UCSD-AML1 (cell line): ENCODE measurements around the gene SH3RF3.

ENCODE experiments used
- DNase-seq: peaks from one replicate; lab custom pipeline; 2025; ENCODE audit not compliant: unreplicated experiment; lab: John Stamatoyannopoulos, UW

Gene SH3RF3

DNA sequence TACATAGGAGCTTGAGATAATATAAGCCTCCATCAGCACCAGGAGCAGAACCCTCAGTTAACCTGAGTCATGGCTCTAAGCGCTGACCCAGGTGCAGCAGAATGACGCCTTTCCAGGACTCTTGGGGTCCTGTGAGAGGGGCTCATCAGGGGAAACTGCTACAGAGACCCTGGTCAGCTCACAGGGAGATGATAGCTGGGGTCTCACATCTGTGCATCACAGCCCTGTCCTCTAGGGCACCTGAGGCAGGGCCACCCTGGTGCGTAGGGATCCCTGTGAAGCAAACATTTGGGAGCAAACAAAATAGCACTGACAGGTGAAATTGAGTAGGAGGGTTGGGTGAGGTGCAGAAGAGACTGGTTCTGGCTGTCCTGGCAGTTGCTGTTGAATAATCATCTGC, 219.2 kb downstream of the SH3RF3 start:
- no peak for DNase-seq

DNA sequence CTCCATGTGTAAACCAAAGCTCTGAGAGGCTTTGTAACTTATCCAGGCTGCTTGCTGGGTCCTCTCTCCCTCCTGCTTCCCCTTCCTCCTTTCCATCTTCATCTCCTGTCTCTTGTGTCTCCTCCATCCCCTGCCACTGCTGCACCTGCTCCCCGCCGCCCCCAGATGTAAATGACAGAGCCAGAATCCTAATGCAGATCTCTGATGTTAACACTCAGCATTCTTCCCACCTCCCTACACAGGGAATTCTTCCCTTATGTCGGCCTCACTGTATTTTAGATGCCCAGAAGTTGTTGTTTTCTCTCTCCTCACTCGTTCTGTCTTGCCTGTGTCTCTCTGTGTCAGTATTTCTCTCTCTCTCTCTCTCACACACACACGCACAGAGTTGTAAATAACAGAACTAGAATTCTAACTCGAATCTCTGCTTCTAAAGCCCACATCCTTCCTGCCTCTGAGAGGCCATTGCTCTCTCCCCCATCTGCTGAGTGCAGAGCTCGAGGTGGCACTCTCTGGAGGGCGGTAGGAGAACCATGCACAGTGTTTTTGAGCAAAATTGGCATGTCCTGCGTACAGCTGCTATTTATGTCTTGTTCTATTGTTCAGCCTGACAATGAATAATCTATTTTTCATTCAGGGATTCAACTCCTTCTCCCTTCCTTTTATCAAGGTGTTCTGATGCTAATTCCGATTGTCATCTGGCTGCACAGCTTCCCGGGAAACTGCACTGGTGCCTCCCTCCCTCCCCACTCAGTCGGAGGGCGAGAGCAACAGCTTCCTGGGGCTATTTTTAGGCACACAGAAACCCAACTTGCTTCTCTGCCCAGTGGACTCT, 219.9 kb downstream of the SH3RF3 start:
- peak; percentile 32 for DNase-seq

DNA sequence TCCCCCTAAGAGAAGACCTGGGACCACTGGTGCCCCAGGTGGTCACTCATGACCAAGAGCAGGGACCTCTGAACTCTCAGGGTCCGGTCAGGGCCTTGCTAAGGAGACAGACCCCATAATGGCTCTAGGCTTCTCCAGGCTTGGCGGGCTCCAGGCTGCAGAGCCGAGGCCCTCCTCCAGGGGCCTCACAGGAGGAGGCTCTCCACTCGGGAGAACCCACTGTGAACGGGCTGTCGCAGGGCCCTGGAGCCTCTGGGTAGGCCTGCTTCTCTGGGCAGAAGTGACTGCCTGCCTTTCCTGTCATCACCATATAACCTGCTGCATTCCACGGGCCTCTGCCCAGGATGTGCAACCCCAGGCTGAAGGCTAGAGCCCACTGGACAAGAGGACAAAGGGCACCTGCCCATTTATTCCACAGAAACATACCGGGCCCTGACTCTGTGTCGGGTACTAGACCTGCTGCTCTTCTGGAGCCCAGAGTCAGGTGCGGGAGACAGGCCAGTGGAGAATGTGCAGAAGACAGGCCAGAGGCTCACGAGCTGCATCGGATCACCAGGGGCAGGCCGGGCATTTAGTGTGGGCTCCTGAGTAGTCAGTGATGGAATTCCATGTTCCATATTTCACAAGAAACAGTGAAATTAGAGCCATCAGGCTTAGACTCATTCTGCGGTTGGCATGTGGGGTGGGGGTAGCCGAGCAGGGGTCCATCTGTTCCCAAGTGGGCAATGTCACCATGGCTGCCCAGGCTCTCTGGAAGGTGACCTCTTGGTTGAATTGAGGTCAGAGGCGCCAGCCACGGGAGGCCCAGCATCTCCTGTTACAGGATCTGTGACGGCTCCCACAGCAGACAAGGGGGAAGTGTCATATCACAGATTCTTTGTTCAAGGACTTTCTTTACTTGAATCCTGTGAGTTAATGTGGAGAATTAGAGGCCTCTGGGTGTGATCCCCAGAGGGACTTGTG, 220.8 kb downstream of the SH3RF3 start:
- DNase-seq = no peak

DNA sequence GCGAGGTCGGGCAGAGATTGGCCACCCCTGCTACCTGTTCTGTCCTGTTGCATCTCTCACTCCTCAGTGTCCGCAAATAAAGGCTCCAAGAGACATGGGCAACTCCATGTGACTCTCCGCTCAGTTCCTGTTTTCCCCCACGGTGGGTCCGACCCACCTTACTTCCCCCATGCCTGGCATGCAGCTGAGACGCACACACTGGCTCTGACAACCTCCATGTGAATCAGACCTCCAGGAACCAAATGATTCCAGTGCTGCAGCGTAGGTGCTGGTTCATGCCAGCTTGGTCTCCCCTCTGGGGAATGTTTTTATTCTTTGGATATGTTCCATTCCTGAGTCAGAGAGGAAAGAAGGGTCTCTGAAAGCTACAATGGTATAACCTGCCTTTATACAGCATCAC, 221.5 kb downstream of the SH3RF3 start:
- DNase-seq = no peak

DNA sequence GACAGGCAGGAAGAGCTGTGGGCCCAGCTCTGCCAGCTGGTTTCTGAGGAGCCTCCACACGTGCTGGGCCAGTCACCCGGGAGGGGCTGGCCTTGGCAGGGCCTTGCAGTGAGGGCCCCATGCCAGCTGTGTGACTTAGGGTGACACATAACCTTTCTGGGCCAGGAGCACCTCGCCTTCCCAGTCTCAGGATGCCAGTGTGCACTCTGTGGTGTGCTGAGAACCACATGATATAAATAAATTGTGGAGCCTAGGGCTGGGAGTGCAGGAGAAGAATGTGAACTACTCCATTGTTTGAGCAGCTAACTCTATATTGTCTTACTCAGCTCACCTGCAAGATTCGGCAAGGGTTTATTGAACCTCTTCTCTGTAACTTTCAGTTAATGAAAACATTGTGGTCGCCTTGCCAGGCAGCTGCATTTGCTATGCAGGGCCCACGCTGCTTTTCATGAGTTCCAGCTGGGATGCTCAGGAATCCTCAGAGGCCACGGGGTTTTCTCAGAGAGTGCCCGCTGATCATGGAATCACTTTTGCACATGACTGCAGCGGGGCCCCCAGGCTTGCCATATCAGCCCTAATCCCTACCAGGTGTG, 222.3 kb downstream of the SH3RF3 start:
- DNase-seq = no peak

DNA sequence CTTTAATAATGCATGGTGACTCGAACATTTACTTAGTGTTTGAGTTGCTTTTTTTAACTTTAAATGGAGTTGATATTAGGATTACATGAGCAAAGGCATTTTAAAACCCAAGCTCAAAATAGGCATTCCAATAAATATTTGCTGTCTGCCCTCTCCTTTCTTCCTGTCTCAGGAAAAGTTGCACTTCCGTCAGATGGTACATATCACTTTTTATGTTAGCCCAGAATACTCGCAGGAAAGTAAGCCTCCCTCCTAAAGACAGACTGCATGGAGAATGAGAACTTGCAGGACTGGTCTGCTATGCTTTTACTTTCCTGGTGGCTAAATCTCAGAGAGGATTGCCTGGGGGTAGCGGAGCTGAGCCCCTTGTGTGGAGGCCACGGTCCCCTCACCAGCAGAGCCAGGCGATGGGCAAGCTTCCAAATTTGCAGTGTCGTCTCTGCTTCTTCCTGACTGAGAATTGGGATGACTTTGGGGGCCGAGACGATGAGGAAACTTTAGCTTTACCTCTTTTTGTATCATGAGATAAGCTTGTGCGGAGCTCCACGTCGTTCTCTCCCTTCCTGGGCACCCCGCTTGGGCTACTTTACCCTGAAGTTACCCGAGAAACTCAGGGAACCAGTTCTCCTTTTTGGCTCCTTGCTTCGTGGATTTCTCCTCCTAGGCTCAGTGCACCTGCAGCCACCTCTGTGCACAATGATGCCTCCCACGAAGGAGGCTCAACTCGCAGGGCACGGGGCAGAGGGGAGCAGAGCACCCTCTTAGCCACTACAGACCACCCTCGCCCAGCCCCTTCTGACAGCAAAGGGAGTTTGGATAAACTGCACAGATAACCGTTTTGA, 223.3 kb downstream of the SH3RF3 start:
- DNase-seq = no peak

DNA sequence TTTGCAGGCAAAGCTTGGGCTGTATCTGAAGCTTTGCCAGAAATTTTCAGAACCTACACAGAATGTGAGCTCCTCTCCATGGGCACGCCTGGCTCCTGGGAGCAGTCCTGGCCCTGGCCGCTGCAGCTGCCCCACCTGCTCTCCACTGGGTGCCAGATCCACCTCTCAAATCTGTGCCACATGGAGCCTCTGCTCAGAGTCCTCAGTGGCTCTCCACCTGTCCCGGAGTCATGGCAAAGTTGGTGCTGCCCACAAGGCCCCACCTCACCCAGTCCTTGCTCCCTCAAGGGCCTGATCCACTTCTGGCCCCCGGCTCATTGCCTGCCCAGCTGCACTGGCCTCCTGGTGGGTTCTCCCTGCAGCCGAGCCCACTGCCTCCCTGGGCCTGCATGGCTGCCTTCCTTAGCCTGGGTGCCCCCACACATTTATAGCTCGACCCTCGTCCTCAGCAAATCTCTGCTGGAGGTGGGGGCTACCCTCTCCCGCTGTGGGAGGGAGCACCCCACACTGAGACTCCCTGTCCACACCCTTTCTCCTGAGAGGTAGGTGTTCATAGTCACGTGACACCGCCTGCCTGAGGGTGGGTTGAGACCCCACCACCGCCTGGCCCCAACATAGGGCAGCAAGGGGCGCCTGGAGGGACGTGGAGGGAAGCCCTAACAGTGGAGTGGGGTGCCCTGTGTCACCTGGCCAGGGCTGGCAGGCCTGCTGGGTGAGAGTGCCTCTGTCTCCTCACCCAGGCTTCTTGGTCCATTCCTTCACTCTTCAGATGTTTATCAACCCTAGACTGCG, 224.1 kb downstream of the SH3RF3 start:
- no peak for DNase-seq

DNA sequence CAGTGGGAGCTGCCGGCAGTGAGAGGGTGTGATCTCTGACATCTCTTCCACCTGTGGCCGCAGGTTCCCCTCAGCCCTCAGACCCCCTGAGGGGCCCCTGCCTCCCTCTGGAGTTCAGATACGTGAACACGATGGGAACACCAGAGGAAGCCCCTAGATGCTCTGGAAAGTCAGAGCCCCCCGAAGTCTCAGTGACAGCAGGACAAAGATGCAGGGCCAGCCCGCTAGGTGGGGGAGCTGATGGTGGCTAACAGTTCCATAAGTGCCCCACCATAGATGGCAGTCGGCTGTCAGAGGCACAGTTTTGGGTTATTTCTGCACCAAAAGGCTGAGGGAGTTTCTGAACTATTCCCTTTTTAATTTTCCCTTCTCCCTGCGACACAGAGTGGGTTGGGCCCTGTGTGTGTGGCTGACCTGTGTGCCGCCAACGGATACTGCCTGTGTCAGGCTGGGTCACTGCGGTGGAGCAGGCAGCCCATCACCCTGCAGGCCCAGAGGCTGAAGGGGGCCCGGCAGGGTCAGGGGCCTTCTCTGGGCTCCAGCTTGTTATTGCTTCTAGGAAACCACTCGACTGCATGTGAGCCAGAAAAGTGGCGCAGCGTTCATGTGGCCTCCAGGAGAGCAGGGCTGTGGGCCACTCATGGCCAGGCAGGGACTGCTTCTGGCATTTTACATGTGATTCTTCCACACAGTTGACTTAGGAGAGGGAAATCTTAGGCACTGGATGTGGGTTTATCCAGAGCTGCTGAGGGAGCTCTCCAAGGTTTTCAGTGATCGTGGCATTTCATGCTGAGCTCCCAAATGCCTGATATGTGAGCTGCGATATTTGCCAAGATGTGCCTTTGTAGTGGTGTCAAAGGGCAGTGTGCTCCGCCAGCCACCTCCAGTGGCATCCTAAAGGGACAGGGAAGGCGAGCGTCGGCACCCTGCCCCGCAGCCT, 225.1 kb downstream of the SH3RF3 start:
- DNase-seq = no peak

DNA sequence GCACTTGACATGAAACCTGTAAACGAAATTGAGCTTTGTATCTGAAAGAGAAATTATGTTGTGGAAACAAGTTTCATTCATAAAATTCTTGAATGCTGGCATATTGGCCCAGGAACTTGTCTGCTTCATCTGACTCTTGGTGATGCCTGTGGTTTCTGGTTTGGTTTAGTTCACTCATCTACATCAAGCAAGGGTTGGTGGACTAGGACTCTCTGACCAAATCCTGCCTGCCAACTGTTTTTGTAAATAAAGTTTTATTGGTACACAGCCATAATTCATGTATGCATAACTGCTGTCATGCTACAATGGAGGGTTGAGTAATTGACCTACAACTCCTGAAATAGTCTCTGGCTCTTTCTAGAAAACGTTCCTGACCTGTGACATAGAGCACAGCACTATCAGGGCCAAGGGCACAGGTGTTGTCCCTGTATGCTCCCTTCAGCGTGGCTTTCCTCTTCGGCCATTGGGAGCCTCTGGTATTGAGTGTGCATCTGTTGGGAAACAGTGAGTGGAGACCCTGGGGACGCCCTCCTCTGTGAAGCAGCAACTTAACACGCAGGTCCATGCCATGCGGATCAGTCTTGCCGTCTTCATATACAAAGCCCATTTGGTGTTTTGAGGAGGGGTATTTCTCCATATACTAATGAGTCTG, 226.3 kb downstream of the SH3RF3 start:
- no peak for DNase-seq

DNA sequence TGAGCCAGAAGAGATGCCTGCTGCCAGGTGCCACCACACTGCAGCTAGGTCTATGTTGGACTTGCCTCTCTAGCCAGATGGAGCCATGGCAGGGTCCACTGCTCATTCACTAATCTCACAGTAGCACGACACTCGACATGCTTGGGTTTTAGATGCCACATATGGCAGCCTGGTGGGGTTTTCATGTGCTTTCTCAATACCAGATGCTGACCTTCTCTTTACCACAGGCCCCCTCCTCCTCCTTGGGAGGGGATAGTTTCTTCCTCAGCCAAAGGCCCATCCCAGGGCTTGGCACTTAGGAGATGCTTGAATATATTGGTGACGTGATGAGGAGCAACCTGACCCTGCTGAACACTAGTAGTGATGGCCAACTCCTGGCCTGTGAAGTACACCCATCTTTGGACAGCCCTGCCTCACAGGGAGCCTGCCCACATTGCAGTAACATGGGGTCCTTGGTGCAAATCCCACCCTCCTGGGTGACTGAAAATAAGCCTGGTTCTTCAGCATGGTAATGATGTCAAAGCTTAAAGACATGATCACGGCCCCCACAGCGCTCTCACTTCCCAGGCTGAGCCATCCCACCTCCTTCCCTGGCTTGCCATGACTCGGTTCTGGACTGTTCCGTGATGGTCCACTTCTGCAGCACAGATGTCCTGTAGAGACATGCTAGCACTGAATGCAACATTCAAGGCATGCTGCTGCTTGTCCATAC, 227.5 kb downstream of the SH3RF3 start:
- no peak for DNase-seq

DNA sequence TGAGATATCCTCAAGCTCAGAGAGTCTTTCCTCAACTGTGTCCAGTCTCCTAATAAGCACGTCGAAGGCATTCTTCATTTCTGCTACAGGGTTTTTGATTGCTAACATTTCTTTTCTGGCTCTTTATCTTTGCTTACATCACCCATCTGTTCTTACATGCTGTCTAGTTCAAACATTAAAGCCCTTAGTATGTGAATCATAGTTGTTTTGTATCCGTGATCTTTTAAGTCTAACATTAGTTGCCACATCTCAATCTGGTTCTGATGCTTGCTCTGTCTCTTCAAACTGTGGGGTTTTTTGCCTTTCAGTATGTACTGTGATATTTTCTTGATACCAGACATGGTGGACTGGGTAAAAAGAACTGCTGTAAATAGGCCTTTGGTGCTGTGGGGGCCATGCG, 235.2 kb downstream of the SH3RF3 start:
- DNase-seq = no peak

DNA sequence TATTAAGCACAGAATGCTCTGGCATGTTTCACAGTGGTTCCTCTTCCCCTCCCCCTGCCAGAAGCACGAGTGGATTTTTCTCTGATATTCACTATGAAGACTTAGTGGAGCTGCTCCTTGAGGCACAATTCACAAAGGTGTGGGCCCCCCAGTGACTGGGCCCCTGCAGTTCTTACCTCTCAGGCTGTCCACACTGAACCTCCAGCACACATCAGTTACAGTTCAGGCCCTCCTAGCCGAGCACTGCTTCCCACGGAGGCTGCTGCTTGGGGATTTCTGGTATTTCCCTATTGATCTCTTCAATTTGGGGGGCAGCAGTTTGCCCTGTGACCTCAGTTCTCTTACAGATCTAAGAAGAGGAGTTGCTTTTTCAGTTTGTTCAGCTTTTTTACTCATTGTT, 236.1 kb downstream of the SH3RF3 start:
- DNase-seq = no peak

DNA sequence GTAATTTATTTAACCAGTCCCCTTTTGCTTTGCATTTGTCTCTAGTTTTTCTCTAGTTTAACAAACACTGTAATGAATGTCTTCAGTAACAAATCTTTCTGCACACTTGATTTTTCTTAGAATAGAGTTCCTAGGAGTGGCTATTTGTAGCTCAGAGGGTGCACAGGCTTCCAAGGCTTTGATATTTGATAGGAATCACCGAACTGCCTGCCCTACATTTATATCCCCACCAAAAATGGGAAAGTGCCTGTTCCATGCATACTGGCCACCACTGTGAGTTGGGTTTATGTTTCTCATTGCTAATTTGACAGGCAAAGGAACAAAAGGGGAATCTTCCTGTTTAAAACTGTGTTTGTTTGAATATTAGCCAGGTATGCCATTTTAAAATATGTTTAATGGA, 238.7 kb downstream of the SH3RF3 start:
- no peak for DNase-seq

DNA sequence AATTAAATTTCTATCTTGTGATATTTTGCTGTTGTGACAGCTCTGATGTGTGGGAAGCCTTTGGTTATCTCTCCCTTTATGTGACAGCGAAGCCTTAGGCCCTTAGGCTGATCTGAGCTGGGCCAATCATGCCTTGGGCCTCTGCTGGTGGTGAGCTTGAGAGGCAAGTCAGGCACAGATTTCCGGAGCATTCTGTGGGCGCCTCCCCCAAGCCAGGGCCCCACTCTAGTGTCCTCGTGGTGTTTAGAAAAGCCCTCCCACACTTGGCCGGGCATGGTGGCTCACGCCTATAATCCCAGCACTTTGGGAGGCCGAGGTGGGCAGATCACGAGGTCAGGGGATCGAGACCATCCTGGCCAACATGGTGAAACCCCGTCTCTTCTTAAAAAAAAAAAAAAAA, 239.8 kb downstream of the SH3RF3 start:
- no peak for DNase-seq

DNA sequence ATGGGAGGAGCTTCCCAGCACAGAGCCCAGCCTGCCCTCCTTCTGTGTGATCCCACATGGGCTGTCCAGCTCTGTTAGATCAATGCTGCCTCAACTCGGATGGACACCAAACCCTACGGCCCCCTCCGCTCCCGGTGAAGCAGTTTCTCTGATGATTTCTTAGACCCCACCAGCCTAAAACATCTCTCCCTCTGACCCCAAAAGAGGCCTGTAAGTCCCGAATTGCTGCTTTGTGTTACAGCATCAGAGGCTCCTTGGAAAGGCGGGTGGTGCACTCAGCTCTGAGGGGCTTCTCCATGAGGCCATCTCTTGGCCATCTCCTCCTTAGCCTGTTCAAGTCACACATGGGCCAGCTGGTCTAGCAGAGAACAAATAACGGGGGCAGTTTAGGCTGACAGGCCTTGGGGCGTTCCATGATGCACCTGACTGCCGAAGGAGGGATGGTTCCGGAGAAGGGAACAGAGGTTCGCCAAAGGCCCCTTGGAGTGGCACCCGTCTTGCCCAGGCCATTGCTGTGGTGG, 240.7 kb downstream of the SH3RF3 start:
- no peak for DNase-seq

DNA sequence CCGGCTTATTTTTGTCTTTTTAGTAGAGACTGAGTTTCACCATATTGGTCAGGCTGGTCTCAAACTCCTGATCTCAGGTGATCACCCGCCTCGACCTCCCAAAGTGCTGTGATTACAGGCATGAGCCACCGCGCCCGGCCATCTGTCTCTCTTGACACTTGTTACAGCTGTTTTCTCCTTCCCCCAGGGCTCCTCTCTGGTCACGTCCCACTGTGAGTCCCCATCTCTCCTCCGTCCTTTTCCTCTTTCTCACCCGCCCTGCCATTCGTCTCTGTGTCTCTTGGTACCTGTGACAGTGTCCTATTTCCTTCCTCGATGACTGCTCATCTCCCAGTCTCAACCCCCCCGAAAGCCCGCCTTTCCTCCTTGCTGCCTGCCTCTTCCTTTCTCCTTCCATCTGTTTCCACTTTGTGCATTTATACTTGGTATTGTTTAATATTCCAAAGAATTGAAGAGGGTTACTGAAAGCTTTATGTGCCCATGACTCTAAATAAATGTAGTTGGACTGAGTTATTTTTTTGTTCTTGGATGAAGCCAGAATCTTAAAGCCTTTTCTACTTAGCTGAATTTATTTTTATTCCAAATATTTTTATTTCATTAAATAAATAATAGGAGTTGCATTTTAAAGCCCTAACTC, 241.5 kb downstream of the SH3RF3 start:
- DNase-seq = no peak
